HG03460 (cell line): ENCODE data around the gene CAPS.
"Not testable (repeated sequence)": the region's sequence is repeated elsewhere in the genome, so short reads cannot be mapped to it uniquely, and the experiment has no call there.

ENCODE experiments used
- ATAC-seq: cut with Tn5 transposase; IDR thresholded peaks from one replicate; pipeline ENCODE4 v1.9.1; 2021; ENCODE audit not compliant: unreplicated experiment

The CAPS gene

DNA sequence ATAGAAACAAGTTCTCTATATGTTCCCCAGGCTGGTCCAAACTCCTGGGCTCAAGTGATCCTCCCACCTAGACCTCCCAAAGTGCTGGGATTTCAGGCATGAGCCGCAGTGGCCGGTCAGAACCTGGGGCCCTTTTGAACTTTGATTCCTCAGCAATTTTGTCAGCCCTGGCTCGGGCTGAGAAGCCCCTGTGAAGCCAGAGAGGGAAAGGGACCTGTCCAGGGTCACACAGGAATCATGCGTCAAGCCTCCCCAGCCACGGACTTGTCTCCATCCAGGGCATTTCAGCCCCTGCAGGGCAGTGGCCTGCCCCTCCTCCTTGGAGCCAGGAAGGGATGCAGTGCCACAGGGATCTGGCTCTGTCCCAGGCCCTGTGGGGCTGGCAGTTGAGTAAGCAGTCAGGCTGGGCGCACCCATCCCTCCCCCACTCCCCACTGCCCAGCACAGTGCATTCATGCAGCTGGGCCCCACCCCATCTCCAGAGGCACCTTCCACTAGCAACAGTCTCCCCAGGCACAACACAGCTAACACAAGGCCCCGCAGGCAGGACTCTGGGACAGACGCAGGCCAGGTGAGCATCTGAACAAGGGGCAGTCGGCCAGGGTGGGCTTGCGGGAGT, at the start of gene CAPS:
TSS of gene CAPS (plus strand) at position 516 of the 619 bp plus-strand sequence. CDS start 153 bp downstream, outside the sequence.
- no peak for ATAC-seq

DNA sequence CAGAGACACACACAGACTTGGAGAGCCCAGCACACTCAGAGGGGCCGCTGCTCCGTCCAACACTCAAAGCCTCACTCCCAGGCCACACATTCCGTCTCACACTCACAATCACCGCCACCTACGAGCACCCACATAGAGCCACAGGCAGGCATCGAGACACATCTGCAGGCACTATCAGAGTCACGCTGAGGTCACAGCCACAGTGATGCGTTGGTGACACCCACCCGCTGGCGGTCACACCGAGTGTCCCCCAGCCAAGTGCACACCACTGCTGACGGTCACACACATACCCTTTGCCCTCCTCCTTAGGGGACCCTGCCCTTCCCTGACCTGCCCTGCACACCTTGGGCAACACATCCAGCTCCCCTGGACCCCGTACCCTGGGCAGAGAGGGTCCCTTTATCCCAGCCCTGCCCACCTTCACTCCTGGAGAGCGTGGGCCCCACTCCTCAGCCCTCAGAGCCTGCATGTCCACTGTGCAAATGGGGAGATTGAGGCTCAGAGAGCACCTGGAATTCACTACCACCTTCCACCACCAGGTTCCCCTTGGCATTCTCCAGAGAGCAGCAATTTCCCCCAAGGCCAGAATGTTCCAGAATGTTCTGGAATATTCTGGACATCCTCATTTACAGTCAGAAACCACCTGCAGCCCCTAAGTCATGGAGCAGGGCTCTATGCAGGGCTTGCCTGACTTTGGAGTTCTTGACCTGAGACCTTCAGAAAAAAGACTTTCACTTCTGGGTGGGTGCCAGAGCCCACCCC, 49.1 kb upstream of the CAPS start:
- no peak for ATAC-seq

DNA sequence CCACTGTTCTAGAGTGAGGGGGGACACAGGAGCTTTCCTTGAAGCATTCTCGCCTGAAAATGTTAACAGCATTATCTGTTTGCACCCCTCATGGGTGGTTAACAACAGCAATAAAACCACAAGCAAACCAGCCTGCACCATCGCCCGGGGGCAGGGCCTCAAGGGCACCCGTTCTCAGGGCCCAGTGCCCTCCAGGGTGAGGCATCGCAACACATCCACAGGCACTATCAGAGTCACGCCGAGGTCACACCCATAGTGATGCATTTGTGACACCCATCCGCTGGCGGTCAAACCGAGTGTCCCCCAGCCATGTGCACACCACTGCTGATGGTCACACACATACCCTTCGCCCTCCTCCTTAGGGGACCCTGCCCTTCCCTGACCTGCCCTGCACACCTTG, 48.3 kb upstream of the CAPS start:
- ATAC-seq = no peak

DNA sequence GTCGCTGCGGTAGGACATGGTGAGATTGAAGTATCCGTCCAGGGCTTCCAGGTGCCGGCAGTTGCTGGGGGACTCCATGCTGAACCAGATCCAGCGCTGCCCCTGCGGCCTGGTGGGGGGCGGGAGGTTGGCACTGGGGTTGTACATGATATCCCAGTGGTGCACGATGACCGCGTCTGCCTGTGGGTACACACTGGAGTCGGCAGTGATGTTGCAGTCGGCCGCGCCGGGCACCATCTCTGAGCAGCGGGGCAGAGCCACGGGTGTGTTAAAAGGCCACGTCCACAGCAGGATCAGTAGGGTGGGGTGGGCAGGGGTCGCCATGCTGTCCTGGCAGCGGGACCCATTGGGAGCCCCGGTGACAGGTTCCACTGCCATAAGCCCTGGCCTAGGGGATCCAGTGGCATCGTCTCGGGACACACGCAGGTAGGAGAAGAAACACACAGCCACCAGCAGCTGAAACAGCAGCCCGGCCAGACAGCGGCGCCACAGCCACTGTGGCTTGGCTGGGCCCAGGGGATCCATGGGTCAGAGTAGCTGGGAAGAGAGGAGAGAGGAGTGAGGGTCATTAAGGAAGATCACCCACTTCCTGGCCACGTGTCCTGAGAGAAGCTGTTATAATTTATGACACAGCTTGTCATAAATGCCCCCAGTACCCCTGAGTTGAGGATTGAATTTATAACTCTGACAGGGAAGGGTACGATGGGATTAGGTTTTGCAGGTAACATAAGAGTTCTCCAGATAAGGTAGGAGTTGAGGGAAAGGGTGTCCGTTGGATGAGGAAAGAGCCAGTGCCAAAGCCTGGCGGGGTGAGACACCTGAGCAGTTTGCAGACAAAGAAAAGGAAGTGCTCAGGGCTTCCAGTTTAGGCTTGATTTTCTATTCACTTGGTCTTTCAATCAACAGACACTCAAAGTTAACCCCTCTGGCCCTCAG, 46.6 kb upstream of the CAPS start:
- no peak for ATAC-seq

DNA sequence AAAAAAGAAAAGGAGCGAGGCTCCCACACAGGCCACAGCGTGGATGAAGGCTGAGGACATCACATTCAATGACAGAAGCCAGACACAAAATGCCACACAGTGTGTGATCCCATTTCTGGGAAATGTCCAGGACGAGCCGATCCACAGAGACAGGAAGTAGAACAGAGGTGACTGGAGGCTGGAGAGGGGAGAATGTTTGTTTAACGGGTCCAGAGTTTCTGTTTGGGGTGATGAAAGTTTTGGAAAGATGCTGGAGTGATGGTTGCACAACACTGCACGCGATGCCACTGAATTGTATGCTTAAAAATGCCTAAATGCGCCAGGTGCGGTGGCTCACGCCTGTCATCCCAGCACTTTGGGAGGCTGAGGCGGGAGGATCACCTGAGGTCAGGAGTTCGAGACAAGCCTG, 43.1 kb upstream of the CAPS start:
- no peak for ATAC-seq

DNA sequence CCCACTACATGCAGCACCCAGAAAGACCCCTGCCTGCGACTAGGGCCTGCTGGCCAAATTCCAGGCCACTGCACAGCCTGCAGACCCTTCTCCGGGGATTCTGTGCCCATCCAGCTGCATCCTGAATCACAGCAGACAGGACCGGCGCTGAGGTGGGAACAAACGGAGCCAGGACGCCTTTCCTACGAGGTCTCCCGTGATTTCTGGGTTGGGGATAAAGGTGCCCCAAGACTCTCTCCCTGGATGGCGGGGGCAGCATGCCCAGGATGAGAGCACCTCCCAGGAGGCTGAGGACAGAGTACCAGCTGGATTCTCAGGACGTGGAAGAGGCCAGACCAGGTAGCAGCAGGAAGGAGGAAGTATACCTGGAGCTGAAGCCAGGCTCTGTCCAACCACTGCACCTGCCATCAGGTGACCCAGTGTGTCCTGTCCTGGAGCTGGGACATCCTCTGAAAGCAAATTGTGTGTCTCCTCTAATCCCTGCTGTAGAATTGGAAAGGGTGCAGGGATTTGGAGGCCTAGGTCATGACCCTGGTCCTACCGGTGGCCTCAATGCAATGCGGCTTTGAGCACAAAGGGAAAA, 40.3 kb upstream of the CAPS start:
- no peak for ATAC-seq

DNA sequence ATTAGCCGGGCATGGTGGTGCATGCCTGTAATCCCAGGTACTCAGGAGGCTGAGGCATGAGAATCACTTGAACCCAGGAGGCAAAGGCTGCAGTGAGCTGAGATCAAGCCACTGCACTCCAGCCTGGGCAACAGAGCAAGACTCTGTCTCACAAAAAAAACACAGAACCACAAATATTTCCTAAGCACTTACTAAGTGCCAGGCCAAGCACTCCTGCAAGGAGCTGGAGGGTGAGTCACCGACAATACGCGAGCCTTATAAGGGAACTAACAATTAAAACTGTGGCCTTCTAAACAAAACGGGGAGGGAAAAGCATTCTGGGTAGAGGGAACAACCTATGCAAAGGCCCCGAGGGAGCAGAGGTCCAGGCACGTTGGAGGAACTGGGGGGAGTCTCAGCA, 39.6 kb upstream of the CAPS start:
- not testable (repeated sequence) for ATAC-seq

DNA sequence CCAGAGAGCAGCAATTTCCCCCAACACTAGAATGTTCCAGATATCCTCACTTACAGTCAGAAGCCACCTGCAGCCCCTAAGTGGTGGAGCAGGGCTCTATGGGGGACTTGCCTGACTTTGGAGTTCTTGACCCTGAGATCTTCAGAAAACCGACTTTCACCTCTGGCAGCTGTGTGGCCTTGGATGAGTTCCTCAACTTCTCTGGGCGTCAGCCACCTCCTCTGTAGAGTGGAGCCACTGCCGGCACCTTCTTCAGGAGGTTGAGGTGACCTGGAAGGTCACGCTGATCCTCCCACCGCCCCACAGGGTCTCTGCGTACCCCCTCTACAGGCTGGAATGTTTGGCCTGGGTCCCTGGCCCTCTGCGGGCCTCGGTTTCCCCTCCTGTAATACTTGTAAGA, 36.6 kb upstream of the CAPS start:
- ATAC-seq = no peak

DNA sequence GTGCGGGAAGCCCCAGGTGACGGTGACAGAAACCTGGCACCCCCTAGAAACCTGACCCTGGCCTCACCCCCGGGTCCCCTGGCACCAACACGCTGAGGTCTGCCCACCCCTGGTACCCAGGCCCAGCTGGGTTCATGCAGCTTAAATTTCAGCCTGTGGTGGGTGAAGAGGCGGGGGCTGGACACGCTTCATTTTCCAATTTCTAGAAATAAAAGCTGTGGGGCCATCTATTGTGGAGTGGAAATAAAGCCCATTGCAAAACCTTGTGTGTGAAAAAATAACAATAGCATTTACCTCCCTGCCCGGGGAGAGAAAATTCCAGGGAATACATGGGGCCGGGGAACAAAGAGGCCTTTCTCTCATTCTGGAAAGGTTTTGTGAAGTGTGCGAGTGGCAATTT, 36.2 kb upstream of the CAPS start:
- ATAC-seq = no peak

DNA sequence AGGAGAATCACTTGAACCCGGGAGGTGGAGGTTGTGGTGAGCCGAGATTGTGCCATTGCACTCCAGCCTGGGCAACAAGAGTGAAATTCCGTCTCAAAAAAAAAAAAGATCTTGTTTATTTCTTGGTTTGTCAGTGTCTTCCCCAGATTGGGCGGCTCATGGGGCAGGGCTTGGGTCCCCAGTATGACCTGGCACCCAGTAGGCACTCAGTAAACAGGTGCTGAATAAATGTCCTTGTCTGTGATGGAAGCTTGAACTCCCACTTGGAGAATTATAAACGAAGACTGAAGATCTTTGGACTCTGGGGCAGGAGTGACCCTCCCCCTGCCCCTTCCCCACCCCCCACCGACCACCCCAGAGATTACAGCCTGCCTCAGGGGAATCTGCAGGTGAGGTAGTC, 33.9 kb upstream of the CAPS start:
- ATAC-seq = no peak

DNA sequence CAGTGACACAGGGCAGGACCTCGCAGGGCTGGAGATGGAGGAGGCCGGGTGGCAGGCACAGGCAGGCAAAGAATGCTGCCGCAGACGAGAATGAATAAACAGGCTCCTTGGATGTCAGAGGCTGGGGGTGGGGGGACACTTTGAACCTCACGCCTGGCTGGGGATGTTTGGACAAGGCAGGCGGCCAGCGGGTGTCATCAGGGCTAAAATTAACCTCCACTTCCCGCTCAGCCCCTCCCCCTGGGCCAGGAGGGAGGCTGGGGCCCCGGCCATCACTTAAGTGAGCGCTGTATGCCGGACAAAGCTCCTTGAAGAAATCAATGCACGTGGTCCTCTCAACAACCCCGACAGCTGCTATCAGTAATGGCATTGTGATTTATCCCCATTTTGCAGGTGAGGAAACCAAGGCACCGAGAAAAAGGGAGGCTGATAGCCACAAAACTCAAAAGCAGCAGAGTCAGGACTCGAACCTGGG, 33.4 kb upstream of the CAPS start:
- ATAC-seq = no peak

DNA sequence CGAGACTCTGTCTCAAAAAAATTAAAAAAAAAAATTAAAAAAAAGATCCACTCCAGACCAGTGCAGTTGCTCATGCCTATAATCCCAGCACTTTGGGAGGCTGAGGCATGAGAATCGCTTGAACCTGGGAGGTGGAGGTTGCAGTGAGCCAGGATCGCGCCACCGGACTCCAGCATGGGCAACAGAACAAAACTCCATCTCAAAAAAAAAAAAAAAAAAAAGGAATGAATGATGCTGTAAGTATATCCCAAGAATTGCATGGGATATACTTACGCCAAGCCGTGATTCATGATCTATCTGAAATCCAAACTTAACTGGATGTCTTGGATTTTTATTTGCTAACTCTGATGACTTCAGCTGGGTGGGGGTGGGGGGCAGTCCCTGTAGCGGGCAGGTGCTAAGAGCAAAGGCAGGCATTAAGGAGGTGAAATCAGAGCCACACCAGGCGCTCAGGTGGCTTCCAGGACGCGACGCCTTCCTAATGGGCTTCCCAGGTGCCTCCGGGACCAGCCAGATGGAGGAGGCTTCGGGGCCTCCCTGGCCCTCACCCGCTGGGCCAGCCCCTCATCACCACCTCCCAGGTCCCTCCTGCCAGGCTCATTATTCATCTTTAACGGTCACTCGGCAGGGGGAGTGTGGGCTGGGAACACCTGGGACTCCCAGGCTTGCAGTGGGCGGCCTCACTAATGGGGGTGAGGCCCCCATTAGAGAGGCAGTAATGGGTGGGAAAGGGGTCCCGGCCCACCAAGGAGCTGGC, 32.3 kb upstream of the CAPS start:
- no peak for ATAC-seq

DNA sequence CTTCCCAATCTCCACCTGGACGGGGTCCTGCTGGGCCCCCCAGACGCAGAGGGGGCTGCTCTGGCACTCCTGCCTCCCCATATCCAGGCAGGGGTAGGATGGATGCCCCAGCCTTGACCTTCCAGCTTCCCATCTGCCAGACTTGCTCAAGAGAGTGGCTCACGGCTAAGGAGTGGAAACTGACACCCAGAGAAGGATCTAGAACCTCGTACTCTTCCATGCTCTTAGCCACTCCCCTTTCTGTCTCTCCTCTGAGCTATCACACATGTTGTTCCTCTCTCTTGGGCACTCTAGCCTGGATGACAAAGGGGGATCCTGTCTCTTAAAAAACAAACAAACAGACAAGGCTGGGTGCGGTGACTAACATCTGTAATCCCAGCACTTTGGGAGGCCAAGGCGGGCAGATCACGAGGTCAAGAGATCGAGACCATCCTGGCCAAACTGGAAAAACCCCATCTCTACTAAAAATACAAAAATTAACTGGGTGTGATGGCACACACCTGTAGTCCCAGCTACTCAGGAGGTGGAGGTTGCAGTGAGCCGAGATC, 31.6 kb upstream of the CAPS start:
- no peak for ATAC-seq

DNA sequence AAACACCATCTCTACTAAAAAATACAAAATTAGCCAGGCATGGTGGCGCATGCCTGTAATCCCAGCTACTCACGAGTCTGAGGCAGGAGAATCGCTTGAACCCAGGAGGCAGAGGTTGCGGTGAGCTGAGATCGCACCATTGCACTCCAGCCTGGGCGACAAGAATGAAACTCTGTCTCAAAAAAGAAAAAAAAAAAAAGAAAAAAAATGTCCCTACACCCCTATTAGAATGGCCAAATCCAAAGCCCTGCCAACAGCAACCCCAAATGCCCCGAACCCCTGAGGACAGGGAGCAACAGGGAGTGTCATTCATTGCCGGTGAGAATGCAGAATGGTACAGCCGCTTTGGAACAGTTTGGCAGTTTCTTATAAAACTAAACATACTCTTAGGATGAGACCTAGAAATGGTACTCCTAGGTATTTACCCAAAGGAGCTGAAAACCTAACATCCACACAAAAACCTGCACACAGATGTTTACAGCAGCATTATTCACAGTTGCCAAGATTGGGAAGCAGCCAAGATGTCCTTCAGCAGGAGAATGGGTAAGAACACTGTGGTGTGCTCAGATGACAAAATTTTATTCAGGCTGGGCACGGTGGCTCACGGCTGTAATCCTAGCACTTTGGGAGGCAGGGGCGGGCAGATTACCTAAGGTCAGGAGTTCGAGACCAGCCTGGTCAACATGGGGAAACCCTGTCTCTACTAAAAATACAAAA, 30.7 kb upstream of the CAPS start:
- not testable (repeated sequence) for ATAC-seq

DNA sequence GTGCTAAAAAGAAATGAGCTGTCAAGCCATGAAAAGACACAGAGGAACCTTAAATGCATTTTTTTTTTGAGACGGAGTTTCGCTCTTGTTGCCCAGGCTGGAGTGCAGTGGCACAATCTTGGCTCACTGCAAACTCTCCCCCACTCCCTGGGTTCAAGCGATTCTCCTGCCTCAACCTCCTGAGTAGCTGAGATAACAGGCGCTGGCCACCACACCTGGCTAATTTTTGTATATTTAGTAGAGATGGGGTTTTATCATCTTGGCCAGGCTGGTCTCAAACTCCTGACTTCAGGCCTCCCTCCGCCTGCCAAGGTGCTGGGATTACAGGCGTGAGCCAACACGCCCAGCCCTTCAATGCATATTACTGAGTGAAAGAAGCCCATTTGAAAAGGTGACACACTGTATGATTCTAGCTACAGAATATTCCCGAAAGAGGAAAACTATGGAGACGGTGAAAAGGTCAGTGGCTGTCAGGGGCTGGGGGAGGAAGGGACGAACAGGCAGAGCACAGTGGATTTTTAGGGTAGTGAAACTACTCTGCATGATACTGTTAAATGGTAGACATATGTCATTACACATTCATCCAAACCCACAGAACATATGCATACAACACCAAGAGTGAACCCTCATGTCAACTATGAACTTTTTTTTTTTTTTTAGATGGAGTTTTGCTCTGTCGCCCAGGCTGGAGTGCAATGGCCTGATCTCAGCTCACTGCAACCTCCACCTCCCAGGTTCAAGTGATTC, 29.8 kb upstream of the CAPS start:
- ATAC-seq = not testable (repeated sequence)

DNA sequence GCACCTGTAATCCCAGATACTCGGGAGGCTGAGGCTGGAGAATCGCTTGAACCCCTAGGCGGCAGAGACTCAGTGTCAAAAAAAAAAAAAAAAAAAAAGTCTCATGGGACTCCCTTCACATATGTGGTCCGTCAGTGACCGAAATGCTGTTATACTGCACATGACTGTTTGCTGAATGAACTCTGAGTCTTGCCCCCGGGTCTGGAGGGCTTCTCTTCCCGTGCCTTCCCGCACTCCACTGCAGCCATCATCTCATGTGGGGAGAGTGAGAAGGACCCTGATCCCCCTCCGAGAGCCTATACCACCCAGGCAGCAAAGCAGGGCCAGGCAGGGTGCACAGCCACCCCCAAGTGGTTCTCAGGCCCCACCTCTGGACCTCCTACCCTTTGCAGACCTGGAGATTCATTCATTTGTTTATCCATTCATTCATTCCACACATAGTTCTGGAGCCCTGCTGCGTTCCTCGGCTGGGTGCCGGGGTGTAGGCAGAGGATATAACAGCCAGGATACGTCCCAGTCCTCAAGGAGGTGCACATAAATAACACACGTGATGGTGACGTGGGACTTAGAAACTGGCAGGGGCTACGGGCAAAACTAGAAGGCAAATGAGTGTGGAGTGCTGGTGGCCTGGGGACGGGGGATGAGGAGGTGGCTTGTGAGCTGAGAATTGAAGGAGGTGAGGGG, 24.6 kb upstream of the CAPS start:
- ATAC-seq = no peak

DNA sequence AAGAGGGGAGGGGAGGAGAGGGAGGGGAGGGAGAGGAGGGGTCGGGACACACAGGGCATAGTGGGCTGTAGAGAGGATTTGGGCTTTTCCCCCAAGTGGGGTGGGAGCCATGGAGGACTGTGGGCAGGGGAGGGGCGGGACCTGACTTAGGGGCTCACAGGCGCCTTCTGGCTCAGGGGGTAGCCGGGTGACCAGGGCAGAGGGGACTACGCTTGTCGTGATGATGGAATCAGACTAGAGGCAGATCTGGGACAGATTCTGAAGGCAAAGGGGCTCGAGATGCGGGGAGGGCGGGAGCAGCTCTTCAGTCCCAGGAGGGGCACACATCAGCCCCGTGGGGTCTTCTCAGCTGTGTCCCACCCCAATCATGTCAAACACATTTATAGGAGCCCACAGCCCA, 24.0 kb upstream of the CAPS start:
- ATAC-seq = no peak

DNA sequence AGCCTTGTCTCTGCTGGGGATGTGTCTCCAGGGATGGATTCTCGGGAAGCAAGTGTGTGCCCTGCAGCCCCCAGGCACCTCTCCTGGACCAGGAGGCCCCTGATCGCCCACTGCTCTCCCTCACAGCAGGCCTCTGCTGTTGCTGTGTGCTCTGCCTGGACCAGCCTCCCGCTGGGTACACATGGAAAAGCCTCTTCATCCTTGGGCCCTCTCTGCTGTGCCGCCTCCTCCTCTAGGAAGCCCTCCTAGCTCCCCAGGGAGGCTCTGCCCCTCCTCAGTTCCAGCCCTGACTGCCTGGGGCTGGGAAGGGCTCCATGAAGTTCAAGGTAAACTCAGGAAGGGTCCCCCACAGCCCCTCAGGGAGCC, 22.5 kb upstream of the CAPS start:
- ATAC-seq = no peak
